ENCODE results near the gene CHST8. TPM values are rescaled to one million over a fixed set of nuclear protein-coding genes. Genes with fewer than 3 reads are reported as not detected.

Gene CHST8
- total RNA-seq, 1 donor from 2014 or later, result 26.6 TPM

DNA sequence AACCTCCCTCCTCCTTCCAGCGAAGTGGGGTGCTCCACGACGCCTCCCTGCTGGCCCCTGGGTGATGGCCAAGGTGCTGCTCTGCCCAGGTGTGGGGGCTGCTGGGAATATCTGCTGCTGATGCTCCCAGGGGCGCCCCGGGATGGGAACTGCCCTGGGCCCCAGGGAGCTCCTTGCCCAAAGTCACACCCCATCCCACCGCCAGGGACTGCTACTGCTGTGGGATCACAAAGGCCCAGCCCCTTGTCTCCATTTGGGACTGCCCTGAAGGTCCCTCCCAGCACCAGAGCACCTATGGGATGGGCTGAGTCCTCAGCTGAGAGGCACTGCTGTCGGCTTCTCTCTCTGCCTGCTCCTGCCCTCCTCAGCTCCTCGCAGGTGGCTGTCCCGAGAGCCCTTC lies 19.0 kb downstream of the CHST8 start:
- H3K27me3 Mint-ChIP-seq (ENCODE audit: low read depth), result peaks cover 36% of the 10 kb centered on the region
- peaks cover 18% of the 10 kb centered on the region for H3K4me1 Mint-ChIP-seq
- no peak overlapping the region for H3K27ac Mint-ChIP-seq
- TF ChIP-seq, protein P1, sequence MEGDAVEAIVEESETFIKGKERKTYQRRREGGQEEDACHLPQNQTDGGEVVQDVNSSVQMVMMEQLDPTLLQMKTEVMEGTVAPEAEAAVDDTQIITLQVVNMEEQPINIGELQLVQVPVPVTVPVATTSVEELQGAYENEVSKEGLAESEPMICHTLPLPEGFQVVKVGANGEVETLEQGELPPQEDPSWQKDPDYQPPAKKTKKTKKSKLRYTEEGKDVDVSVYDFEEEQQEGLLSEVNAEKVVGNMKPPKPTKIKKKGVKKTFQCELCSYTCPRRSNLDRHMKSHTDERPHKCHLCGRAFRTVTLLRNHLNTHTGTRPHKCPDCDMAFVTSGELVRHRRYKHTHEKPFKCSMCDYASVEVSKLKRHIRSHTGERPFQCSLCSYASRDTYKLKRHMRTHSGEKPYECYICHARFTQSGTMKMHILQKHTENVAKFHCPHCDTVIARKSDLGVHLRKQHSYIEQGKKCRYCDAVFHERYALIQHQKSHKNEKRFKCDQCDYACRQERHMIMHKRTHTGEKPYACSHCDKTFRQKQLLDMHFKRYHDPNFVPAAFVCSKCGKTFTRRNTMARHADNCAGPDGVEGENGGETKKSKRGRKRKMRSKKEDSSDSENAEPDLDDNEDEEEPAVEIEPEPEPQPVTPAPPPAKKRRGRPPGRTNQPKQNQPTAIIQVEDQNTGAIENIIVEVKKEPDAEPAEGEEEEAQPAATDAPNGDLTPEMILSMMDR (IDR thresholded peaks at IDR 0.05; ENCODE audit: unreplicated experiment), result no peak
- H3K9me3 Mint-ChIP-seq, result no peaks in the 10 kb centered on the region
- no peaks in the 10 kb centered on the region for H3K36me3 Mint-ChIP-seq
- no peak overlapping the region for H3K4me3 Mint-ChIP-seq
- no peak for DNase-seq (ENCODE audit: low spot score in 2 of 2, unreplicated experiment in 2 of 2)

DNA sequence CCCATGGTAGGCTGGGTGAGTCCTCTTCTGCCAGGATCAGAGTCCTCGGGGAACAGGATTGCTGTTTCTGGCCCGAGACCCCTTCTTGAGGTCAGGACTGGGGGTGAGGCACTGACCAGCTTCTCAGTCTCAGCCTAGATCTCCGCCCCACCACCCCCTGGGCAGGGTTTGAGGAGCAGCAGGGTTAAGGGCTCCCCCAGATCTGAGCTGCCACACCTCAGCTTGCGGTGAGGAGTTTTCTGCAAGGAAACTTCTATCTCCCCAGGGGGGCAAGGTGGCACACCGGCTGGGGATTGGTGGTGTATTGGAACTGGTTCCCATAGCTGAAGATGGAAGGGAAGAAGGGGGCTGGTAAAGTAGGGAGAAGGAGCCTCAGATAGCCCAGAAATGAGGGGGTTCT lies 19.5 kb downstream of the CHST8 start:
- no peak overlapping the region for H3K27ac Mint-ChIP-seq
- peaks cover 18% of the 10 kb centered on the region for H3K4me1 Mint-ChIP-seq
- H3K36me3 Mint-ChIP-seq, result no peaks in the 10 kb centered on the region
- peaks cover 34% of the 10 kb centered on the region for H3K27me3 Mint-ChIP-seq (ENCODE audit: low read depth)
- H3K9me3 Mint-ChIP-seq, result no peaks in the 10 kb centered on the region
- TF ChIP-seq, protein P1 (IDR thresholded peaks at IDR 0.05; ENCODE audit: unreplicated experiment), result no peak
- DNase-seq (ENCODE audit: low spot score in 2 of 2, unreplicated experiment in 2 of 2), result no peak
- no peak overlapping the region for H3K4me3 Mint-ChIP-seq

DNA sequence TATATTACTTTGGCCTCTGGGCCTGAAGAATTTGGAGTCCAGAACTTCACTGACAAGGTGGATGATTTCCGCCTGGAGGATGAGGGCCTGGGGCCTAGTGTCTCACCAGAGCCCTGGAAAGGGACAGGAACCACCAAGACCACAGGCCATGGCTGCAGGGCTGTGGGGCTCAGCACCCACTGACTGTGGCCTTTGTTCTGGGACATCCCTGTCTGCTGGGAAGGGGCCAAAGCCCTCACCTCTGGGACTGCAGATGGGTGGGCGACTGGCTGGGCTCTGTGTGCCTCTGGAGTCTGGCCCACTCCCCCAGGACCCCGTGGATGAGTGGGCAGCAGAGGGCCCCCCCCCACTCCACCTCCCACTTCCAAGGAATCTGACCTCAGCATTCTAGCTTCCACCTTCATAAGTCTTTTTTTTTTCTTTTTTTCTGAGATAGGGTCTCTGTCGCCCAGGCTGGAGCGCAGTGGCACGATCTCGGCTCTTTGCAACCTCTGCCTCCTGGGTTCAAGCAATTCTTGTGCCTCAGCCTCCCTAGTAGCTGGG lies 20.3 kb downstream of the CHST8 start:
- no peak for DNase-seq (ENCODE audit: low spot score in 2 of 2, unreplicated experiment in 2 of 2)
- no peak overlapping the region for H3K27ac Mint-ChIP-seq
- H3K4me1 Mint-ChIP-seq, result peaks cover 18% of the 10 kb centered on the region
- H3K27me3 Mint-ChIP-seq (ENCODE audit: low read depth), result peaks cover 32% of the 10 kb centered on the region
- H3K4me3 Mint-ChIP-seq, result no peak overlapping the region
- H3K9me3 Mint-ChIP-seq, result no peaks in the 10 kb centered on the region
- no peaks in the 10 kb centered on the region for H3K36me3 Mint-ChIP-seq
- TF ChIP-seq, protein P1 (IDR thresholded peaks at IDR 0.05; ENCODE audit: unreplicated experiment), result no peak

DNA sequence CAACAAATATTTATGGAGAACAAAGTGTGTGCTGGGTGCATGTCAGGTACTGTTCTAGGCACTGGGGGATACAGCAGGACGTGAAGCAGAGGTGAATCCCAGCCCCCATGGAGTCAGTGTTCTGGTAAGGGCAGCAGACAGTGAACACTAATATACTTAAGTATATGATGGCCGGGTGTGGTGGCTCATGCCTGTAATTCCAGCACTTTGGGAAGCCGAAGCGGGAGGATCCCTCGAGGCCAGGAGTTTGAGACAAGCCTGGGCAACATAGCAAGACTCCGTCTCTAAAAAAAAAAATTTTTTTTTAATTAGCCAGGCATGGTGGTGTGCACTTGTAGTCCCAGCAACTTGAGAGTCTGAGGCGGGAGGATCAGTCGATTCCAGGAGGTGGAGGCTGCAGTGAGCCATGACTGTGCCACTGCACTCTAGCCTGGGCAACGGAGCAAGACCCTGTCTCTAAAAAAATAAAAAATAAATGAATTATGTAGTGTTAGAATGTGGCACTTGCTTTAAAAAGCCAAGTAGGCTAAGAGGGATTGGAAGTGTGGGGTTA lies 22.6 kb downstream of the CHST8 start:
- Mint-ChIP-seq H3K4me3 (no peak overlapping the region), H3K4me1 (peaks cover 2% of the 10 kb centered on the region), H3K36me3 (no peaks in the 10 kb centered on the region), H3K27me3 (ENCODE audit: low read depth) (peaks cover 14% of the 10 kb centered on the region), H3K9me3 (no peaks in the 10 kb centered on the region), H3K27ac (no peak overlapping the region)
- no peak for DNase-seq (ENCODE audit: low spot score in 2 of 2, unreplicated experiment in 2 of 2)
- TF ChIP-seq, protein P1 (IDR thresholded peaks at IDR 0.05; ENCODE audit: unreplicated experiment), result no peak

DNA sequence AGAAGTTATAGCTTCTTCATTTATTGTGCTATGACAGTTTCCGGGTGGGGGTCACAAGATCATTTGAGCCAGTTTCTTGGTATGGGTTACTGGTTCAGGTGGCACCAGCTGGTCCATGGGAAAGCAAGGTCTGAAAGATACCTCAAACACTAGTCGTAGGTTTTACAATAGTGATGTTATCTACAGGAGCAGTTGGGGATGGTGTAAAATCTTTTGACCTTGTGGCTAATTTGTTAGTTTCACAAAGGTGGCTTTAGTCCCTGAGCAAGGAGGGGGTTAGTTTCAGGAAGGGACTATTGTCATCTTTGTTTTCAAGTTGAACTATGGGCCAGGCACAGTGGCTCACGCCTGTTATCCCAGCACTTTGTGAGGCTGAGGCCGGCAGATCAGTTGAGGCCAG lies 24.6 kb downstream of the CHST8 start:
- no peak overlapping the region for H3K4me3 Mint-ChIP-seq
- peaks cover 1% of the 10 kb centered on the region for H3K27me3 Mint-ChIP-seq (ENCODE audit: low read depth)
- no peak overlapping the region for H3K27ac Mint-ChIP-seq
- H3K36me3 Mint-ChIP-seq, result no peaks in the 10 kb centered on the region
- DNase-seq (ENCODE audit: low spot score in 2 of 2, unreplicated experiment in 2 of 2), result no peak
- H3K9me3 Mint-ChIP-seq, result no peaks in the 10 kb centered on the region
- TF ChIP-seq, protein P1 (IDR thresholded peaks at IDR 0.05; ENCODE audit: unreplicated experiment), result no peak
- H3K4me1 Mint-ChIP-seq, result no peaks in the 10 kb centered on the region

Data from mesothelial cell of epicardium (in vitro differentiated cells).